Endothelial cell of umbilical vein (primary cell): ENCODE results near the gene SNRNP35. TPM values are rescaled to one million over a fixed set of nuclear protein-coding genes. Genes with fewer than 3 reads are reported as not detected.

Experiments used
- BruUV-seq: library from RNA; stranded (reverse); fragments of 400-500 nt; replicated peaks from 2 replicates; lab custom pipeline; 2021; lab: Mats Ljungman, UMichigan
- CTCF ChIA-PET: fragments of 300-600, 350-600 bp; sonication (Branson Sonifier 250); formaldehyde crosslinking; loops from one replicate; lab custom pipeline; 2021; ENCODE audit warnings: antibody characterized with exemption, inconsistent platforms; lab: Charles Lee
- POLR2A ChIA-PET: fragments of 300-600, 350-600 bp; sonication (Branson Sonifier 250); formaldehyde crosslinking; loops from one replicate; lab custom pipeline; 2021; ENCODE audit warnings: antibody characterized with exemption, inconsistent platforms; lab: Charles Lee
- DNase-seq: peaks from one replicate; pipeline ENCODE4 v3.0.0-alpha.2; 2011; ENCODE audit warnings: low read depth, low spot score
- FAIRE-seq: peaks from 2 replicates; lab custom pipeline; 2011; peaks lifted over from hg19 to GRCh38; lab: Jason Lieb, UNC
- H2AFZ ChIP-seq: 2 replicates; pipeline ENCODE4 v1.6.0; 2012; ENCODE audit warnings: low read depth, low read length, control low read depth, inconsistent platforms
- H3K27ac ChIP-seq: 2 replicates; pipeline ENCODE4 v1.5.1; 2011; ENCODE audit warnings: low read depth, mild to moderate bottlenecking, control low read depth, low read length, moderate library complexity; ENCODE audit not compliant: insufficient read depth
- H3K27me3 ChIP-seq, 2 experiments: 2 replicates each; pipeline versions ENCODE4 v1.6.0 to v1.6.1; 2011; ENCODE audit warnings: low read length in 2 of 2, mixed read lengths in 1 of 2; ENCODE audit not compliant: control insufficient read depth in 2 of 2, insufficient read depth in 2 of 2
- H3K36me3 ChIP-seq, 2 experiments: 2 replicates in 1 of 2; 3 replicates in 1 of 2; pipeline ENCODE4 v1.5.1; 2011; ENCODE audit warnings: low read length in 2 of 2, mild to moderate bottlenecking in 1 of 2, moderate library complexity in 1 of 2; ENCODE audit not compliant: control insufficient read depth in 2 of 2, insufficient read depth in 2 of 2; ENCODE audit errors: extremely low read depth in 1 of 2
- H3K4me1 ChIP-seq: 3 replicates; pipeline ENCODE4 v1.5.1; 2011; ENCODE audit warnings: mild to moderate bottlenecking, low read length; ENCODE audit not compliant: control insufficient read depth, insufficient read depth; ENCODE audit errors: extremely low read depth
- H3K4me2 ChIP-seq: 2 replicates; pipeline ENCODE4 v1.6.1; 2011; ENCODE audit warnings: low read length, control low read depth, mixed read lengths; ENCODE audit not compliant: insufficient read depth
- H3K4me3 ChIP-seq, 3 experiments: fragments of 200-600 bp in 1 of 3; sonication (generic), shearing (Covaris generic) in 1 of 3; replicated peaks in 1 of 3; 2 replicates each; pipeline ENCODE4 v1.5.1; 2011 to 2016; ENCODE audit warnings: control low read depth in 3 of 3, low read length in 3 of 3, mild to moderate bottlenecking in 2 of 3, inconsistent platforms in 1 of 3, low read depth in 1 of 3, moderate library complexity in 1 of 3; ENCODE audit not compliant: insufficient read depth in 1 of 3
- H3K79me2 ChIP-seq: 2 replicates; pipeline ENCODE4 v1.6.0; 2012; ENCODE audit warnings: low read length, inconsistent platforms; ENCODE audit not compliant: control insufficient read depth, insufficient read depth
- H3K9ac ChIP-seq: replicated peaks from 2 replicates; pipeline ENCODE3; 2011; ENCODE audit warnings: low read length, control low read depth; ENCODE audit not compliant: insufficient read depth; ENCODE audit errors: extremely low read depth
- H3K9me1 ChIP-seq: replicated peaks from 3 replicates; pipeline ENCODE4 v1.6.0; 2011; ENCODE audit warnings: mild to moderate bottlenecking, low read length; ENCODE audit not compliant: control insufficient read depth, insufficient read depth; ENCODE audit errors: extremely low read depth
- H3K9me3 ChIP-seq: replicated peaks from 2 replicates; pipeline ENCODE4 v1.5.1; 2012; ENCODE audit warnings: low read length, inconsistent platforms; ENCODE audit not compliant: control insufficient read depth, insufficient read depth
- H4K20me1 ChIP-seq: replicated peaks from 2 replicates; pipeline ENCODE3; 2011; ENCODE audit warnings: mild to moderate bottlenecking, low read length; ENCODE audit not compliant: control insufficient read depth, insufficient read depth; ENCODE audit errors: extremely low read depth
- CTCF ChIP-seq, 2 donors: IDR thresholded peaks; 1 replicate in 1 of 2; 2 replicates in 1 of 2; pipeline ENCODE4 v1.5.1; 2011; ENCODE audit warnings: low read length in 2 of 2, mild to moderate bottlenecking in 2 of 2, moderate library complexity in 2 of 2, control low read depth in 1 of 2, inconsistent platforms in 1 of 2, low read depth in 1 of 2; ENCODE audit not compliant: insufficient read depth in 1 of 2; ENCODE audit errors: extremely low read depth in 1 of 2
- EZH2 ChIP-seq: IDR thresholded peaks from 2 replicates; pipeline ENCODE4 v1.6.1; 2012; ENCODE audit warnings: borderline replicate concordance, low read depth, mild to moderate bottlenecking, moderate library complexity, low read length, inconsistent platforms; ENCODE audit not compliant: severe bottlenecking
- FOS ChIP-seq: IDR thresholded peaks from 2 replicates; pipeline ENCODE4 v1.6.1; 2011; ENCODE audit warnings: mild to moderate bottlenecking, low read length, moderate library complexity, borderline replicate concordance; ENCODE audit not compliant: insufficient read depth
- GATA2 ChIP-seq: IDR thresholded peaks from 2 replicates; pipeline ENCODE4 v1.7.0; 2011; ENCODE audit warnings: low read depth, mild to moderate bottlenecking, moderate library complexity, mixed read lengths, low read length; ENCODE audit not compliant: insufficient read length, insufficient read depth
- JUN ChIP-seq: IDR thresholded peaks from 2 replicates; pipeline ENCODE4 v1.6.1; 2011; ENCODE audit warnings: borderline replicate concordance, low read depth; ENCODE audit not compliant: insufficient read length, insufficient read depth
- MAX ChIP-seq: IDR thresholded peaks from 2 replicates; pipeline ENCODE4 v1.6.1; 2011; ENCODE audit not compliant: insufficient read depth, insufficient read length
- MYC ChIP-seq: IDR thresholded peaks from one replicate; pipeline ENCODE4 v1.6.1; 2011; ENCODE audit warnings: mild to moderate bottlenecking, low read depth, low read length
- POLR2A ChIP-seq: IDR thresholded peaks from 2 replicates; pipeline ENCODE4 v1.6.1; 2012; ENCODE audit warnings: low read depth, mild to moderate bottlenecking, control low read depth, low read length
- POLR2AphosphoS5 ChIP-seq: IDR thresholded peaks from 2 replicates; pipeline ENCODE4 v1.6.1; 2012; ENCODE audit warnings: low read depth, mild to moderate bottlenecking, control low read depth, low read length, moderate library complexity; ENCODE audit not compliant: insufficient read depth
- dilution Hi-C: fragments of 300-500 bp; cut with MboI; formaldehyde crosslinking; loops from one replicate; pipeline ENCODE4 v1.15.0; 2019; ENCODE audit warnings: low sequenced_read_pairs; ENCODE audit not compliant: extremely low pct_ligation_motif_present
- intact Hi-C: fragments of 100-400 bp; cut with micrococcal nuclease; formaldehyde crosslinking; loops from one replicate; pipeline ENCODE4 v1.10.0; 2022
- polyA plus RNA-seq, 4 experiments: library from polyadenylated mRNA; depleted of rRNA in 3 of 4; stranded (reverse) in 3 of 4; unstranded in 1 of 4; fragments of >200 nt; gene quantifications; 2 replicates each; pipeline versions ENCODE4 v1.2.1 to v1.2.3, GENCODE V29; 2011 to 2012; ENCODE audit warnings: missing spikeins in 1 of 4
- total RNA-seq: library from RNA; stranded (reverse); gene quantifications from 2 replicates; pipeline ENCODE4 v1.2.3, GENCODE V29; 2021

The SNRNP35 gene
- total and polyA plus RNA-seq, 2 donors (not counting 3 experiments of a cell fraction or from before 2014, with no cell fraction given) = 15.9 to 30.6 TPM

GRCh38 chr12:123499332-123499731, 41.4 kb downstream of the SNRNP35 start:
- H3K4me2 ChIP-seq = no peak overlapping the region
- H3K4me3 ChIP-seq = no peak overlapping the region
- intact Hi-C loops = no loop called here
- TF ChIP-seq FOS = no peak
- no peak for TF ChIP-seq GATA2
- TF ChIP-seq MYC = no peak
- no peak for TF ChIP-seq EZH2
- no peak for TF ChIP-seq POLR2AphosphoS5
- TF ChIP-seq POLR2A = no peak
- no peak for TF ChIP-seq CTCF (IDR thresholded peaks at IDR 0.05; ENCODE audit: extremely low read depth in 1 of 2, insufficient read depth in 1 of 2, low read depth in 1 of 2, low read length in 2 of 2)
- no peak for TF ChIP-seq JUN
- TF ChIP-seq MAX = no peak
- no peaks in the 10 kb centered on the region for H3K4me1 ChIP-seq
- H4K20me1 ChIP-seq = no peaks in the 10 kb centered on the region
- BruUV-seq = no TSS peak
- no peaks in the 10 kb centered on the region for H3K9me1 ChIP-seq
- ChIA-PET POLR2A (no interaction called here), CTCF (no interaction called here)
- no peak overlapping the region for H3K27ac ChIP-seq
- no peak overlapping the region for H2AFZ ChIP-seq
- H3K36me3 ChIP-seq = peaks cover 4 to 27% of the 10 kb centered on the region in 2 experiments
- H3K27me3 ChIP-seq = no peaks in the 10 kb centered on the region
- H3K9ac ChIP-seq = no peak overlapping the region
- dilution Hi-C loops = no loop called here
- H3K9me3 ChIP-seq = no peaks in the 10 kb centered on the region
- no peak for DNase-seq
- FAIRE-seq = no peak
- H3K79me2 ChIP-seq = no peaks in the 10 kb centered on the region
